Spinal cord (tissue), 10 donors: ENCODE data around the gene ALDH3B1. TPM values are rescaled to one million over a fixed set of nuclear protein-coding genes. Genes with fewer than 3 reads are reported as not detected.

Source experiments
- DNase-seq, 6 donors: peaks; one replicate each; pipeline versions ENCODE4 v3.0.0 to v3.0.0-alpha.2; 2013 to 2015; ENCODE audit warnings: low spot score in 6 of 6, low read depth in 4 of 6
- H3K27ac ChIP-seq: one replicate; pipeline ENCODE4 v1.5.1; 2013; ENCODE audit warnings: low read depth, low read length, control low read depth
- H3K27me3 ChIP-seq: one replicate; pipeline ENCODE4 v1.6.1; 2013; ENCODE audit warnings: low read length; ENCODE audit not compliant: control insufficient read depth, insufficient read depth
- H3K36me3 ChIP-seq: one replicate; pipeline ENCODE4 v1.6.1; 2013; ENCODE audit warnings: low read length; ENCODE audit not compliant: control insufficient read depth, insufficient read depth
- H3K4me1 ChIP-seq: one replicate; pipeline ENCODE4 v1.6.1; 2013; ENCODE audit warnings: low read length; ENCODE audit not compliant: control insufficient read depth, insufficient read depth
- H3K4me3 ChIP-seq: one replicate; pipeline ENCODE4 v1.5.1; 2013; ENCODE audit warnings: low read depth, low read length, control low read depth
- H3K9me3 ChIP-seq: one replicate; pipeline ENCODE4 v1.6.1; 2013; ENCODE audit warnings: low read length; ENCODE audit not compliant: control insufficient read depth, insufficient read depth
- WGBS: methylation state at CpG from one replicate; pipeline ENCODE4 v1.1.5; 2013; ENCODE audit warnings: missing lambda C conversion rate; ENCODE audit not compliant: insufficient coverage; 5-methylcytosine and 5-hydroxymethylcytosine counted together
- polyA plus RNA-seq, 2 donors: library from polyadenylated mRNA; unstranded; fragments of 120-200 nt; gene quantifications; one replicate each; pipeline ENCODE4 v1.2.1, GENCODE V29; 2013; ENCODE audit not compliant: insufficient read length in 2 of 2
- total RNA-seq, 2 donors: library from RNA; depleted of rRNA in 1 of 2; stranded (reverse); fragments of 120-200 nt in 1 of 2; fragments of >200 nt in 1 of 2; gene quantifications; one replicate each; pipeline versions ENCODE4 v1.2.3 to v1.2.4, GENCODE V29; 2013 to 2014
- donor health status: healthy.

Gene ALDH3B1
- total and polyA plus RNA-seq, 4 donors, result 2.9 to 4.8 (median 3.9) TPM

- peaks cover 11% of the 10 kb centered on the region for H3K27me3 ChIP-seq
- DNase-seq, result no peak
These were observed 26.7 kb downstream of the ALDH3B1 start for GRCh38 chr11:68036717-68037239.

DNA sequence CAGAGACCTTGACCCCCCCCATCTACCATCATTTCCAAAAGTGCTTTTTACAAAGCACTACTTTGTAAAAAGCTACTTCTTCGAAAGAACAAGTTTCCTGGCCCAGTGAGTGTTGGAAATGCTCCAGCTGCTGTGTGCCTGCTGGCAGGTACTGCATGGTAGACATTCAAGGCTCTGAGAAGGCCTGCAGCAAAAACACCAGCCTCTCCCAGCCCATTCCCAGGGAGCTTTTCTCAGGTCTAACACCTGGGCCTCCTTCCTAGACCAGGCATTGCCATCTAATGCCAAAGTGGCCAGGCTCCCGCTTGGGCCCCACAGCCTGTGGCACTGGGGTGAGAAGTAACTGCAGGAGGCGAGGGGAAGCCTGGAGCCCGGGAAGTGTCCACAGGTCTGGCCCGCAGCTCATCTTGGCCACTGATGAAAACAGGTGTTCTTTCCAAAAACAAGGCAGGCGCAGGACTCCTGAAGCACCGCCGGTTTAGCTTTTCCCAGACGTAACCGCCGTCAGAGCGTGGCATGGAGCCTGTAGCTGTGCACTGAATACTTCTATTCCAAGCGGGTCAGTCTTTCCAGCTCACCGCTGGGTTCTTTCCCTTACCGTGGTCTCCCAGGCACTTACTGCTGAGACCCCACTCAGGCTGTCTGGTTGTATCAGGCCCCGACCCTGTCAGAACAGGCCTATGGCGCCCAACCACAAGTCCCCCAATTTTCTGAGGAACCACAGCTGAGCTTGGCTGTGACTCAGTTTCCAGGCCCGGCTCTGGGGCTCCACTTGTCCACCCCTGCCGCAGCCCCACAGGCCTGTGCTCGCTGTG is 27.5 kb downstream of the ALDH3B1 start:
- Histone ChIP-seq H3K9me3 (no peaks in the 10 kb centered on the region), H3K4me3 (no peak overlapping the region), H3K4me1 (peaks cover 41% of the 10 kb centered on the region), H3K27ac (no peak overlapping the region), H3K36me3 (peaks cover 60% of the 10 kb centered on the region), H3K27me3 (peaks cover 11% of the 10 kb centered on the region)
- WGBS, result 88% methylated on average over 19 of the region's 20 CpGs
- DNase-seq, result no peak

More at GRCh38 chr11:68036717-68037239, 26.7 kb downstream of the ALDH3B1 start:
- H3K36me3 ChIP-seq, result peaks cover 67% of the 10 kb centered on the region
- no peaks in the 10 kb centered on the region for H3K9me3 ChIP-seq
- H3K4me3 ChIP-seq, result no peak overlapping the region
- WGBS, result 83% methylated on average over 13 of the region's 14 CpGs
- peaks cover 50% of the 10 kb centered on the region for H3K4me1 ChIP-seq
- no peak overlapping the region for H3K27ac ChIP-seq

DNA sequence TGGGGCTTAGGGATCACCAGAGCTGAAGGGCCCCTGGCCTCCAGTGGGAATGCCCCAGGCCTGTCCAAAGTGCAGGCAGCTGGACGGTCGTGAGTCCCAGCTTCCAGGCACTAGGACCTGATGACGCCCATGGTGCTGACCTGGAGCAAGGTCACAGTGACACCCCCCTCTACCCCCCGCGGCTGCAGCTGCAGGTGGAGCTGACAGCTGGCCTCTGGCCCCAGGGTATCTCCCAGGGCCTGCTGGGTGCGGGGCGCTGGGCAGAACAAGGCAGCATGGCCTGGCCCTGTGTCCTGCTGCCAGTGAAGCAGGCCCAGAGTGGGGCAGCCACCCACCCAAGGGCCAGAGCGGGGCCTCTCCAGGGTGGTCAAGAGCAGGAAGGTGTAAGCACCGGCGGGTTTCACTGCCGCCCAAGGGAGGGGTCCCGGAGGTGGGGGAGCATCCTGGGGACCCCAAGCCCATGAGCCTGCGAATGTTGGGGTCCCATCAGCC is 28.1 kb downstream of the ALDH3B1 start:
- Histone ChIP-seq H3K27me3 (peaks cover 11% of the 10 kb centered on the region), H3K9me3 (no peaks in the 10 kb centered on the region), H3K4me1 (peaks cover 35% of the 10 kb centered on the region), H3K4me3 (peak overlapping the region; percentile 39), H3K27ac (peak overlapping the region; percentile 52), H3K36me3 (peaks cover 59% of the 10 kb centered on the region)
- no peak for DNase-seq
- 43% methylated on average over 10 of the region's 13 CpGs for WGBS

- peaks cover 34% of the 10 kb centered on the region for H3K4me1 ChIP-seq
- 10% methylated on average over 48 of the region's 51 CpGs for WGBS
These were observed 28.8 kb downstream of the ALDH3B1 start, which contains the start of gene TCIRG1 for GRCh38 chr11:68038718-68039525. Gene TCIRG1 (plus strand): TSS chr11:68039025. CDS start chr11:68041272, 2,247 bp downstream.

DNA sequence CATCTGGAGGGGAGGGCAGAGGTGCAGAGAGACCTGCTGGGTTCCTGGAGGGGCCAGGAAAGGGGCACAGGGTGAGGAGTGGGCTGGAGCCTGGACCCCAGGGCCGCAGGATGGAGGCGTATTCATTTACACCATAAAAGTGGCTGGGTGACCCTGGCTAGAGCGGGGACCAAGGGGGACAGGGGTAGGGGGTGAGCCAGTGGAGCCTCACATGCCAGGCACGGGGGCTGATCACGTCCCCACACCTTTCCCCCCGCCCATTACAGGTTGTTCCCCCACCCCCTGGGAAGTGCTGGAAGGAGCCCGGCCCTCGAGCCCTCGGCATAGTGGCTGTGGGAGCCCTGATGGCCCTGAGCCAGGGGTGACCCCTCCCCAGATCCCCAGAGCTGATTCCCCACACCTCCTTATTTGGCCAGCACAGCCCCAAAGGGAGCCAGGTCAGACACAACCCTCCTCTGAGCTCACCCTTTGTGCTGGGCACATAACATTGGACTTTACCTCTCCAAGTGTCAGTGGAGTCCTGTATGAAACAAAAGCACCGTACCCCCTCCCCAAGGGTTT is 29.5 kb downstream of the ALDH3B1 start:
- H3K4me3 ChIP-seq, result peak overlapping the region; percentile 39
- H3K36me3 ChIP-seq, result peaks cover 58% of the 10 kb centered on the region
- H3K27me3 ChIP-seq, result peaks cover 11% of the 10 kb centered on the region
- DNase-seq, result no peak
- WGBS, result 36% methylated on average over 4 of the region's 10 CpGs
- H3K4me1 ChIP-seq, result peaks cover 37% of the 10 kb centered on the region
- H3K27ac ChIP-seq, result no peak overlapping the region
- no peaks in the 10 kb centered on the region for H3K9me3 ChIP-seq

More at GRCh38 chr11:68038718-68039525, 28.8 kb downstream of the ALDH3B1 start, which contains the start of gene TCIRG1:
- Histone ChIP-seq H3K27me3 (peaks cover 11% of the 10 kb centered on the region), H3K36me3 (peaks cover 58% of the 10 kb centered on the region), H3K9me3 (no peaks in the 10 kb centered on the region), H3K27ac (peak within 1 kb of the TSS; percentile 52), H3K4me3 (peak within 1 kb of the TSS; percentile 39)
- peak in 1 of 6 donors; percentile 73 for DNase-seq

- Histone ChIP-seq H3K27me3 (peaks cover 11% of the 10 kb centered on the region), H3K36me3 (peaks cover 55% of the 10 kb centered on the region), H3K27ac (peak overlapping the region; percentile 15), H3K4me1 (peaks cover 37% of the 10 kb centered on the region), H3K4me3 (peak overlapping the region; percentile 18), H3K9me3 (no peaks in the 10 kb centered on the region)
- DNase-seq, result no peak
- WGBS, result 58% methylated on average over 17 of the region's 22 CpGs
These were observed 30.2 kb downstream of the ALDH3B1 start for GRCh38 chr11:68040101-68040956.

GRCh38 chr11:68040957-68041591 is 30.9 kb downstream of the ALDH3B1 start:
- Histone ChIP-seq H3K9me3 (no peaks in the 10 kb centered on the region), H3K36me3 (peaks cover 48% of the 10 kb centered on the region), H3K27me3 (peaks cover 11% of the 10 kb centered on the region), H3K4me1 (peaks cover 37% of the 10 kb centered on the region), H3K27ac (peak overlapping the region; percentile 15), H3K4me3 (no peak overlapping the region)
- no peak for DNase-seq
- 89% methylated on average over 20 of the region's 23 CpGs for WGBS

DNA sequence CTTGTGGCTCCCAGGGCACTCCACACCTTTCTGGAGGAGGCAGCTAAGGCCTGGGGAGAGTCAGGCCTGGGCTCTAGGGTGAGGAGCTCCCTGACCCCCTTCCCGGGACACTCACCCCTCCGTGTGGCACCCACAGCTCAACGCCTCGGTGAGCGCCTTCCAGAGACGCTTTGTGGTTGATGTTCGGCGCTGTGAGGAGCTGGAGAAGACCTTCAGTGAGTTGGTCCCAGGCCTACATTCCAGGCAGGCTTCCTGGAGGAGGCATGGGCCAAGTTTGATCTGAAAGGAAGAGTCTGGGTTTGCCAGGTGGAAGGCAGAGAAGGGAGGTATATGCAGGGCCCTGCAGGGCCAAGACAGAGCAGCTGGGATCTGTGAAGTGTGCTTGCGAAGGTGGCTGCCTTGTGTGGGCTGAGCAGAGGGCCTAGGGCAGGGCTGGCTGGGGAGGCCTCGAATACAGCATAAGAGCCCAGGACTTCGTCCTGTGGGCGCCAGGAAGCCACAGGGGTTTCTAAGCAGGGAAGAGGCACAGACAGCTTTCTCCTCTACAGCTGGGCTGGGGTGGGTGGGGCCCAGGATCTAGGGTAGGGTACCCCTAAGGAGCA is 31.6 kb downstream of the ALDH3B1 start:
- peaks cover 42% of the 10 kb centered on the region for H3K36me3 ChIP-seq
- no peak overlapping the region for H3K4me3 ChIP-seq
- H3K4me1 ChIP-seq, result peaks cover 37% of the 10 kb centered on the region
- 86% methylated on average over 9 of the region's 12 CpGs for WGBS
- no peak overlapping the region for H3K27ac ChIP-seq
- no peak for DNase-seq
- H3K9me3 ChIP-seq, result no peaks in the 10 kb centered on the region
- H3K27me3 ChIP-seq, result peaks cover 11% of the 10 kb centered on the region
